ENCODE measurements around the gene DCHS2.

GRCh38 chr4:154341448-154341847 is 150.2 kb downstream of the DCHS2 start:
- TF ChIP-seq CTCF (IDR thresholded peaks at IDR 0.05), result no peak
- TF ChIP-seq POLR2A (IDR thresholded peaks at IDR 0.05), result no peak
